NCI-H2227 (cell line): ENCODE data around the gene CALR3.
"Not testable (repeated sequence)": the region's sequence is repeated elsewhere in the genome, so short reads cannot be mapped to it uniquely, and the experiment has no call there.

Experiments used
- DNase-seq: peaks from one replicate; lab custom pipeline; 2025; ENCODE audit not compliant: unreplicated experiment; lab: John Stamatoyannopoulos, UW

The CALR3 gene

GRCh38 chr19:16524991-16525734 is 29.2 kb upstream of the CALR3 start:
- no peak for DNase-seq

- no peak for DNase-seq
Measured at GRCh38 chr19:16522559-16523377, 26.8 kb upstream of the CALR3 start.

GRCh38 chr19:16521715-16522289 is 25.8 kb upstream of the CALR3 start:
- no peak for DNase-seq

GRCh38 chr19:16520986-16521624 is 25.1 kb upstream of the CALR3 start:
- no peak for DNase-seq

- no peak for DNase-seq
Measured at GRCh38 chr19:16520074-16520973, 24.4 kb upstream of the CALR3 start.

GRCh38 chr19:16519230-16519687 is 23.3 kb upstream of the CALR3 start:
- no peak for DNase-seq

- no peak for DNase-seq
Measured at GRCh38 chr19:16518483-16519229, 22.7 kb upstream of the CALR3 start.

GRCh38 chr19:16518061-16518460 is 22.1 kb upstream of the CALR3 start:
- DNase-seq: no peak

- no peak for DNase-seq
Measured at GRCh38 chr19:16516923-16517610, 21.1 kb upstream of the CALR3 start.

- no peak for DNase-seq
Measured at GRCh38 chr19:16516381-16516780, 20.4 kb upstream of the CALR3 start.

GRCh38 chr19:16514383-16515019 is 18.5 kb upstream of the CALR3 start:
- DNase-seq: no peak

- DNase-seq: not testable (repeated sequence)
Measured at GRCh38 chr19:16512611-16513010, 16.6 kb upstream of the CALR3 start.

GRCh38 chr19:16509141-16510061 is 13.4 kb upstream of the CALR3 start:
- no peak for DNase-seq

GRCh38 chr19:16508546-16508945 is 12.6 kb upstream of the CALR3 start:
- no peak for DNase-seq

GRCh38 chr19:16506961-16507360 is 11.0 kb upstream of the CALR3 start:
- DNase-seq: no peak

- DNase-seq: not testable (repeated sequence)
Measured at GRCh38 chr19:16506161-16506560, 10.2 kb upstream of the CALR3 start.

- no peak for DNase-seq
Measured at GRCh38 chr19:16504271-16504670, 8.3 kb upstream of the CALR3 start.

- no peak for DNase-seq
Measured at GRCh38 chr19:16497837-16498236, 1.9 kb upstream of the CALR3 start.
